Subcutaneous adipose tissue (tissue), 4 donors: Measurements from ENCODE around the gene CLCA1. TPM values are rescaled to one million over a fixed set of nuclear protein-coding genes. Genes with fewer than 3 reads are reported as not detected.

Experiments
- CTCF ChIP-seq: fragments of 450-650 bp; IDR thresholded peaks from one replicate; pipeline ENCODE4 v1.5.1; 2016; ENCODE audit warnings: low read depth, mild to moderate bottlenecking, control low read depth, antibody characterized with exemption, moderate library complexity
- total RNA-seq, 4 donors: library from RNA; depleted of rRNA; stranded (reverse); fragments of >200 nt; gene quantifications; one replicate each; pipeline ENCODE4 v1.1.0, GENCODE V29; 2016

Gene CLCA1
- total RNA-seq, 4 donors from 2014 or later = 0.16 to 0.57 (median 0.17) TPM; not detected in 1

- TF ChIP-seq CTCF = no peak
Measured at GRCh38 chr1:86503406-86504136, 34.8 kb downstream of the CLCA1 start.

GRCh38 chr1:86504137-86504479 is 35.4 kb downstream of the CLCA1 start:
- TF ChIP-seq CTCF = no peak

DNA sequence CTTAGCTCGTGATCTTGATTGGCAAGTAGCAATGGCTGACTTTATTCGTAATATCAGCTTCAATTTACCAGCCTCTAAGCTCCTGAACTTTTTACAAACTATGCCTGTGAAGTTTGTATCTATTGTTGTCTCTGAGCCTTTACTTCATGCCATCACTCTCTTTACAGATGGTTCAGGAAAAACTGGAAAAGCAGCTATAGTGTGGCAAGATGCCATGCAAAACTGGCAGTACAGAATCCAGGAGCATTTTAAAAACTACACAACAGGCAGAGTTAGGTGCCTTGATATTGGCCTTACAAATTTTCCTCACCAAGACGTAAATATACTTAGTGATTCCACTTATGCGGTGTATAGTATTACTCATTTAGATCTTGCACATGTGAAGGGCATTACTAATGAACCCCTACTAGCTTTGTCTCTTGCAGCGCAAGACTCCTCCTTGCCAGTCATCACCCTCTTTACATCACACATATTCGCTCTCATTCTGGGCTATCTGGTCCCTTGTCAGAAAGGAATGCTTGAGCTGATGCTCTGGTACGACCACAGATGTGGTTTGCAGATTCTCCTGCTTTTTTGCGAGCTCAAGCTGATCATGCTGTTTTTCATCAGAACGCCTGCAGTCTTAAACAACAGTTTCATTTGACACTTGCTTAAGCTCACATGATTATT is 36.3 kb downstream of the CLCA1 start:
- no peak for TF ChIP-seq CTCF

DNA sequence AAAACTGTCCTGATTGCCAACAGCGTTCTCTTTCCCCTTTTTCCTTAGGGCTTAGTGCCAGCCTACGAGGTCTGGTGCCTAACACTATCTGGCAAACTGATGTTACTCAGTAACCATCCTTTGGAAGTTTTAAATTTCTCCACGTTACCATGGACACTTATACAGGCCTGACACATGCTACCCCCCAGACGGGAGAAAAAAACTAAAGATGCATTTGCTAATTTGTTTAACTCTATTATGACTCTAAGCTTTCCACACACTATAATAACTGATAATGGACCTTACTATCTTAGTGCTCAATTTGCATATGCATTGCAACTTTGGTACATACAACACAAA is 36.8 kb downstream of the CLCA1 start:
- no peak for TF ChIP-seq CTCF

- TF ChIP-seq CTCF = no peak
Measured at GRCh38 chr1:86507935-86508582, 39.3 kb downstream of the CLCA1 start.

DNA sequence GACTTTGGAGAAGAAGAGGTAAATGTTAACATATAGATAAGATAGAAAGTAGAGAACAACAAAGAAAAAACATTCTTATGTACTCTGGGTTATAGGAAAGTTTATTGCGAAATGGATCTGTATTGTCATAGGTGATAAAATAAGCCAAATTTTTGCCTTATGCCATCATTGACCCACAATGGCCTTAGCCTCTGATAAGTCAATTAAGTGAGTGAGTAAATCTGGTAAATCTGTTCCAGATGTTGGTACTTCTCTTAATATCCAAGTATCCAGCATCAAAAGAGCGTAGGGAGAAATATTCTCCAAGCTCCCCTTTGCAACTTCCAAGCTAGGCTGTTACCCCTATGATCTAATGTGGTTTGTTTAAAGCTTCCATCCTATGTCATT is 39.8 kb downstream of the CLCA1 start:
- TF ChIP-seq CTCF = no peak

DNA sequence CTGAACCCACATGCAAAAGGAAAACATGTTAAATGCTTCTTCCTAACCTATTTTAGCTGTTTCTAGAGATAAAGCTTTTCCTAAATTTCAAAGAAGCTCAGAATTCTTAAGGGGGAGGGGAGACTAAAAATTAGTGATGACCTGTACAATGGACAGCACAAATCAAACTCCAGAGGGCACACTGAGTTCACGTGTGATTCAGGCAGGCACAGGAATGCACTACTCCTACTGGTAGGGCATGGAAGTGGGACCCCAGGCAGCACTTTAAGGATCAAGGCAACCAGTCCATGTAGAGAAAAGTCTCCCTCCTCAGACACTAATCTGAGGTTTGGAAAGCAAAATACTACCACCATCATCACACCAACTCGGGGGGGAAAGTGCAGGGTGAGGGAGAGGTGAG is 46.9 kb downstream of the CLCA1 start:
- TF ChIP-seq CTCF = no peak
